Posterior vena cava (tissue), 2 donors: ENCODE results near the gene FKBP1B. TPM values are rescaled to one million over a fixed set of nuclear protein-coding genes. Genes with fewer than 3 reads are reported as not detected.
"Not testable (repeated sequence)": the region's sequence is repeated elsewhere in the genome, so short reads cannot be mapped to it uniquely, and the experiment has no call there.

Experiments
- DNase-seq: peaks from one replicate; pipeline ENCODE4 v3.0.0-alpha.2; 2020; ENCODE audit warnings: low spot score
- intact Hi-C, 2 donors: fragments of 100-400 bp; cut with DNase I; formaldehyde crosslinking; loops; one replicate each; pipeline versions ENCODE4 v1.14.1 to v1.14.2; 2022 to 2023
- total RNA-seq, 2 donors: library from RNA; stranded (reverse); fragmentation: NEBNext Ultra II Directional; extraction: Animal tissue kit (Norgen Biotek cat#: 25700); gene quantifications; one replicate each; pipeline ENCODE4 v1.2.1, GENCODE V29; 2021
- donor health status: DM: yes; HTN: yes; CAD: no.
- donor health status: DM: yes; HTN: yes; CAD: no.

The FKBP1B gene
- total RNA-seq, 2 donors from 2014 or later = 3.9 to 5.9 TPM

DNA sequence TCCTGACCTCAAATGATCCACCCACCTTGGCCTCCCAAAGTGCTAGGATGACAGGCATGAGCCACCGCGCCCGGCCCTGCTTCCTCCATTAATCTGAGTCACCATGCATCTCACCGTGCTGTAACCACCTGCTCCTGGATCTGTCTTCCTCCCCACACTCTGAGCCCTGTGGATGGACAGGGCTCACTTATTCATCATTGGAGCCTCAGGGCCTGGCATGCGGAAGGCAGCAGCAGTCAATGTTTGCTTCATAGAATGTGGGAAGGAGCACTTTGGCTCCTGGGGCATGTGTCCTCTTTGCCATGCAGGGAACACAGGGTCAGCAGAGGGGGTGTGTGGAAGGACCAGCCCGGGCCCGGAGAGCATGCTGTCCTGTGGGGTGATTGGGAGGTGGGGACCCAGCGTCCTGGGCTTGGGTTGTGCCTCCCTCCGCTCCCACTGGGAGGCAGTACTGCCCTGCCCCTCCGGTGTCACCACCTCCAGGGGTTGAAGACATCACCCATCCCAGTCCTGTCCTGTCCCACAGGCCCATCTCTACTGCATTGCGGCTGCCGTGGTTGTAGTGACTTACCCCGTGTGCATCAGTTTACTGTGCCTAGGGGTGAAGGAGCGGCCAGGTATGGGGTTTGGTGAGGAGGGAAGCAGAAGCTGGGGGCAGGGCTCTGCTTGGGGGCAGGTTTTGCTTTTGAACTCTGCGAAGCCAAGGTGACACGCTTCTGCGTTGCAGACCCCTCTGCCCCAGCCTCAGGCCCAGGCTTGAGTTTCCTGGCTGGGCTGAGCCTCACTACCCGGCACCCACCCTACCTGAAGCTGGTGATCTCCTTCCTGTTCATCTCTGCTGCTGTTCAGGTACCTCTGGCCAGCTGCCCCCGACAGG lies 28.2 kb upstream of the FKBP1B start:
- no peak for DNase-seq
- intact Hi-C loops = no loop called here

DNA sequence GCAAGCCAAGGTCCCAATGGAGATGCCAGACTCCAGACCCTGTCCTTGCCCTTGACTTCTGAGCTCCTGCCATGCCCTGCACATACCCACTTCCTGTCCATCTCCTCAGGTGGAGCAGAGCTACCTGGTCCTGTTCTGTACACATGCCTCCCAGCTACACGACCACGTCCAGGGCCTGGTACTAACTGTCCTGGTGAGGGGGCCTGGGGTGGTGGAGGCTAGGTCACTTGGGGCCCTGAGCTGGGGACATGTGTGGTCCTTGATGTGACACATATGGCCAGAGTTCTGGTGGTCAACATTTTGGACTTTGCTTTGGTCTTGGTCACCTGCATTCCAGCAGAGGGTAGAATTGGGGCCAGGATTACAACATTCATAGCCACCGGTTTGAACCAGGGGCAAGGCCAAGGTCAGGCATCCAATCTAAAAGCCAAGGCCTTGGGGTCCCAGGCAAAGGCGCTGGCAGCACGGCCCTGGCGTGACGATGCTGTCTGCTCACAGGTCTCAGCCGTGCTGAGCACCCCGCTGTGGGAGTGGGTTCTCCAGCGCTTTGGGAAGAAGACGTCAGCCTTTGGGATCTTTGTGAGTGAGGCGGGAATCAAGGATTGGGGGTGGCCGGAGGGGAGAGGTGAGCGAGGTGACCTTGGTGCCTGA lies 27.1 kb upstream of the FKBP1B start:
- no peak for DNase-seq
- intact Hi-C loops = no loop called here

DNA sequence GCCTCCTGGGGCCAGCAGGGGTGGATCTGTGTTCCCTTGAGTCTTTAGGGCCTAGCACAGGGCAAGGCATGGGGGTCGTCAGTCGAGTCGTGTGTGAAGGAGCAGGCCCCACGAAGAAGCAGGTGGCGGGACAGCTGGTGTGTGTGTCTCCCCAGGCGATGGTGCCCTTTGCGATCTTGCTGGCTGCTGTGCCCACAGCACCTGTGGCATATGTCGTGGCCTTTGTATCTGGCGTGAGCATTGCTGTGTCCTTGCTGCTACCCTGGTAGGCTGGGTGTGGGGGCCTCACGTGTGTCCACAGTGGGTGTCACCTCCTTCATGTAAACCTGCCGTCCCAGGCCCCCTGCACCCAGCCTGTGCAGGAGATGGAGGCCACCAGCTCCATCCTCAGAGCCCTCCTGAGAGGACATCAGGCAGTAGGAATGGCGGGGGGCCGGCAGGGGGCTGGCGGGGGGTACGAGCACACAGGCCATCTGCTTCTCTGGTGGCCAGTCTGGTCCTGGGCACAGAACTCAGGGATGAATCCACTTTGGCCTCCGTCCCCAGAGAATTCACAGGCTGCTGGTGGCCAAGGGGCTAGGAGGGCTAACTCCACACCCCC lies 26.5 kb upstream of the FKBP1B start:
- no peak for DNase-seq
- intact Hi-C loops = no loop called here

DNA sequence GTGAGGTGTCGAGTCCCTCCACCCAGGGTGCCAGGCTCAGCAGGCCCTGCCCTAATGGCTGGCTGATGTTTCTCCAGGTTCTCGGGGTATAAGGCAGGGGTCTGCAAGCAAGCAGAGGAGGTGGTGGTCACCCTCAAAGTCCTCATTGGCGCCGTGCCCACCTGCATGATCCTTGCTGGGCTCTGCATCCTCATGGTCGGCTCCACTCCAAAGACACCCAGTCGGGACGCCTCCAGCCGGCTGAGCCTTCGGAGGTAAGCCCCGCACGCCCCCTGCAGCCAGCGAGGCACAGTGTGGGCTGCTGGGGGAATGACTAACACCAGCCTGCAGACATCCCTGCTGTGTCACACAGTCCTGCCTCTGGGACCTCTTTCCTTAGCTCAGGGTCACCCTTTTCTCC lies 25.5 kb upstream of the FKBP1B start:
- intact Hi-C loops = no loop called here
- DNase-seq = no peak

DNA sequence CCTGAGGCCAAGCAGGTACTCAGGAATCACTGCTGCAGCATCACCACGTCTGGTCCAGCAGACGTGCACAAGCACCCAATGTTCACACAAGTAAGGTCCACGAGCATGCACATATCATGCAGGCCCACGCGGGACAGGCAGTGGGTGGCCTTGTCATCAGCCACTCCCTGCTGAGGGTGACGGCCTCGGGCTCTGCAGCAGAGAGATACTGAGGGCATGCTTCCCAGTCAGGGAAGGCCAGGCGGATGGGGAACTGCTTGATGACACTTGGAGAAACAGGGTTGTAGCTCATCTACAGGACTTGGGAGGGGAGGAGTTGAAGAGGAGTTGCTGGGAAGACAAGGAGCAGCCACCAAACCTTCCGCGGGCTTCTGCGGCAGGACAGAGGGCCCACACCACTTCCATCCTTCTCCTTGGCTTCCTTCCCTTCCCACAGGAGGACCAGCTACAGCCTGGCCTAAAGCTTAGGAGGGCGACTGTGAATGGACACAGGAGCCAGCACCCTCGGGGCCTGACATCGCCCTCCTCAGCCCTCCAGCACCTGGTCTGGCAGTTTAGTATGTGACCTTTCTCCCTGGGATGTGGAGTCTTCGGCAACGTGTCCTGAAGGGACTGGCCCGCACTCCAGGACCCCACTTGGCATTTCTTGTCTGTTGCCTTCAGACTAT lies 24.4 kb upstream of the FKBP1B start:
- intact Hi-C loops = no loop called here
- DNase-seq = no peak

DNA sequence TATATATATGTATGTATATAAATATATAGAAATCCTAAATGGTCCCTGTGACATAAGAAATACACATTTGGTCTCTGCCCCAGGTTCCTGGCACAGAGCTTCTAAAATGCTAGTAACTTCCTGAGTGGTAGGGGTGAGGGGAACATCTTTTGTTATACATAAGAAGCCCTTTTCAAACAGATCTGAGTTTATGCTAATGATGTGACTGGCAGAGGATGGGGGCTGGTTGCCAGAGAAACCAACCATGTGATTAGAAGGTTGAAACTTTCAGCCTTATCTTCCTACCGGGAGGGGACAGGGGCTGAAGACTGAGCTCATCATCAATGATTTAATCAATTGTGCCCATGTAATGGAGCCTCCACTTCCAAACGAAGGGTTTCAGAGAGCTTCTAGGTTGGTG lies 23.3 kb upstream of the FKBP1B start:
- intact Hi-C loops = no loop called here
- no peak for DNase-seq

DNA sequence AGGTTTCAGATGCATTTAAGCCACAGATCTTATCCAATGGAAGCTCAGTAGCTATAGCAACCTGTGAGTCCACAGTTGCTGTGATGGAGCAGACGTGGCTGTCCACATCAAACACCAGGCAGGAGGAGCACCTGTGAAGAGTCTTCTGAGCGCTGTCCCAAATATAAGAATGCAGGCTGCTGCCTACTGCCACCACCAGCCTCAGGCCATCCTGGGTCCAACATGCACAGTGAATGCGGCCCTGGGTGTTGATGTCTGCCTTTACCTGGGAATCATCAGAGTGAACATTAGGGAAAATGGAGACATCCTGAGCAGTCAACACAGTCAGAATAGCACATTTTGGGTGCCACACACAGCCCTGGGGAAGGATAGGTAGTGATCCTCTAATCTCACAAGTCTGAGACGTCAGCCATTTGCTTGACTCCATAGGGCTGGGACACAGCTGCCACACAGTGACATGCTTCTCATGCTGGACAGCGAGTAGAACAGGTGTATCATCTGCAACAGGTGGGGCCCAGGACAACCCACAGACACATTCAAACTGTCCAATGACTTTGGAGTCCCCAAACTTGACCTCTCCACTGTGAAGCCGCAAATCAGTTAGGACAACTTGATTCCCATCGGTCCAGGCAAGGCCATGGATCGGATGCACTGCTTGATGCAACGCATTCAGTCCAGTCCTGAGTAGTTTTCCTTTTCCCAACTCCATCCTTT lies 10.6 kb upstream of the FKBP1B start:
- no peak for DNase-seq

DNA sequence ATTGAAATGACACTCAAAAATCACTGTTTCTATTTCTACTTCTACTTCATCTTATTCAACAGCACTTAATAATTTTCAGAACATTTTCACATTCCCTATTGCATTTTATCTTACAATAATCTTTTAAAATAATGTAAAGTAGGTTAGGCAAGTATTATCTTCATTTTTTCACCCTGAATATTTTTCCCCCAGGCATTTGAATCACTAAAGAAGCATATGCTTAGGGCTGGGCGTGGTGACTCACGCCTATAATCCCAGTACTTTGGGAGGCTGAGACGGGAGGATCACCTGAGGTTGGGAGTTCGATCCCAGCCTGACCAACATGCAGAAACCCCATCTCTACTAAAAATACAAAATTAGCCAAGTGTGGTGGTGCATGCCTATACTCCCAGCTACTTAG lies 9.0 kb upstream of the FKBP1B start:
- DNase-seq = no peak
- intact Hi-C loops = no loop called here

More for the DNA sequence above, 10.6 kb upstream of the FKBP1B start:
- intact Hi-C loops = no loop called here

DNA sequence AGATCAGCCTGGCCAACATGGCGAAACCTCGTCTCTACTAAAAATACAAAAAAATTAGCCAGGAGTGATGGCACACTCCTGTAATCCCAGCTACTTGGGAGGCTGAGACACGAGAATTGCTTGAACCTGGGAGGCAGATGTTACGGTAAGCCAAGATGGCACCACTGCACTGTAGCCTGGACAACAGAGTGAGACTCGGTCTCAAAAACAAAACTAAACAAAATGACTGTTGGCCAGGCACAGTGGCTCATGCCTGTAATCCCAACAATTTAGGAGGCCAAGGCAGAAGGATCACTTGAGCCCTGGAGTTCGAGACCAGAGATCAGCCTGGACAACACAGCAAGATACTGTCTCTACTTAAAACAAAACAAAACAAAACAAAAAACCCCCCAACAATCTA lies 6.4 kb upstream of the FKBP1B start:
- DNase-seq, intact Hi-C loops: not testable (repeated sequence)

DNA sequence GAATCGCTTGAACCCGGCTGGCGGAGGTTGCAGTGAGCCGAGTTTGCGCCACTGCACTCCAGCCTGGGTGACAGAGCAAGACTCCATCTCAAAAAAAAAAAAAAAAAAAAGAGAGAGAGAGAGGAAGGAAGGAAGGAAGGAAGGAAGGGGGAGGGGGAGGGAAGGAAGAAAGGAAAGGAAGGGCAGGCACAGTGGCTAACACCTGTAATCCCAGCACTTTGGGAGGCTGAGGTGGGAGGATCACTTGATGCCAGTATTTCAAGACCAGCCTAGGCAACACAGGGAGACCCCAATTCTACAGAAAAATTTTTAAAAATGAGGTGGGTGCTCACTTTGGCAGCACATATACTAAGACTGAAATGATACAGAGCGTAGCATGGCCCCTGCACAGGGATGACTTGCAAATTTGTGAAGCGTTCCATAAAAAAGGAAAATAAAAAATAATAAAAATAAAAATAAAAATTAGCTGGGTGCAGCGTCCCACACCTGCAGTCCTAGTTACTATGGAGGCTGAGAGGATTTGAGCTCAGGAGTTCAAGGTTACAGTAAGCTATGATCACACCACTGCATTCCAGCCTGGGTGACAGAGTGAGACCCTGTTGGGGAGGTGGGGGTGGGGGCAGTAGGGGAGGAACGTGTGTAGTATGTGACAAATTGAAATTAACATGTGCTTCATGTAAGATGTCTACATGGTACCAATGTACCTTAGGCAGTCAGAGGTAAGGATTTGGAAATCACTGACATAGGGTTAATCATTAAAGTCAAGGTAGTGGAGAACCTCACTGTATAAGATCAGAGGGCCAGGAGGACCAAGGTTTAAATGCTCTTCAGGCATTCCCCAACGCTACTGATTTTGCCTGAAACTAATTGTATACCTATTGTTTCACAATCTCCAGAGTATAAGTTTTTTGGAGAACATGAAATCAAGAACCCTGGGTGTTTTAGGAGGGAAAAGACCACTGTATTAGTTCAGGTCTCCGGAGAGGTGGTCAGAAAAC lies 3.7 kb upstream of the FKBP1B start:
- intact Hi-C loops = no loop called here
- DNase-seq = no peak

DNA sequence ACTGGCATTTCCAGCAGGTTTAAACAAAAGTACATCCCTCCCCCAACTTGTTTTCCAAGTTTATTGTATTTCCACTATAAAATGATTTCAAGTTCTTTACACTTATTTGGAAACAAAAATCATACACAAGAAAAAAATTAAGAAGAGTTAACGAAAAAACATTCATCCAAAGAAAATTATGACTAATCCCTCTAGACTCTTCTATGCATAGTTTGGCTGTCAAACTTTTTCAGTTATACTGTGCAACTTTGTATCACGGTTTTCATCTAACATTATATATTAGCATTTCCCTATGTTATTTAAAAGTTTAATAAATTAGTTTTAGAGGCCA lies 3.0 kb upstream of the FKBP1B start:
- intact Hi-C loops = no loop called here
- no peak for DNase-seq

DNA sequence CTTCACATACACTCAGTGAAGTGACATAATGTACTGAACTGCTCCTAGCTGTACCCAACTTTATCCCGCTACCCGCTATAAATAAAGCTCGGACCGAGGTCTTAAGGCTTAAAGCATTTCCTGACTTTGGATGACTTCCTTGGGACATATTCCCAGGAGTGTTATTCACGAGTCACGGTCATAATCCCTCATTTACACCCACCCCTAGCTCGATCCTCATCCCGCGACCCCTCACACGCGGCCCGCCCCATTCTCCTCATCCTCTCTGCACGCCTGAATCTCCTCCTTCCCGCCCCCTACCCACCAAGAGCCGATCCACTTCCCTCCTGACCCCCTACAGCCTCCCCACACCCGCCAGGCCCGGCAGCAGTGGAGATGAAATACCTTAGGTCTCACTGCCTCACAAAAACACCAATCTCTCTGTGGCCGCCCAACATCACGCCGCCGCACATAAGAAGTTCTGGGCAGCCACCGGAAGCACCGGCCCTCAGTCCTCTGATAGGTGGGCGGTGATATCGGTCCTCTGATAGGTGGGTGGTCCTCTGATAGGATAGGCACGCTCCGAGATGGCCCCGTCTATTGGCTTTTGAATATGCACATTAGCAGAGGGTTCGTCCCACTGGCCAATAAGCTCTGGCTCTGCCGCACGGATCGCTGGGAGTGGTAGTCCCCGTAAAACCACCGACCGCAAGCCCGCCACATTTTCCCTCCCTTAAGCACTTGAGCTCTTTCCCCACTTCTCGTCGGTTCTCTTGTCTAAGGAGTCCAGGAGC lies 2.4 kb upstream of the FKBP1B start, which contains the start of gene WDCP:
WDCP (minus strand) TSS at position 462 of the 773 bp plus-strand sequence. CDS start 7,897 bp downstream, outside the sequence.
- intact Hi-C loops = no loop called here
- peak; percentile 98 for DNase-seq

DNA sequence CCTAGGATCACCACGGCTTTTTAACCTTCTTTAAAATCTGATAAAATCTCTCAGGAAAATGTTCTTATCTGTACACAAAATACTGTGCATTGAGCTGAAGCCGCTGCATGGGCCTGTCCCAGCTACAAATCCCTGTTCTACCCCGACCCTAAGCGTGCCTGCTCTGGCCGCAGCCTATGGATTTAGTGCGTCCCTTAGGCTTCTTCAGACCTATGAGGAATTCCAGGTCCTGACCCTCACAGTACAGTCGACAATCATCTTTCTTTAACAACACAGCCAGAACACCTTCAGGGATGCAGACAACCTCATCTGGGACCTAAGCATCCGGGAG lies 1.9 kb upstream of the FKBP1B start:
- intact Hi-C loops = no loop called here
- DNase-seq = no peak

DNA sequence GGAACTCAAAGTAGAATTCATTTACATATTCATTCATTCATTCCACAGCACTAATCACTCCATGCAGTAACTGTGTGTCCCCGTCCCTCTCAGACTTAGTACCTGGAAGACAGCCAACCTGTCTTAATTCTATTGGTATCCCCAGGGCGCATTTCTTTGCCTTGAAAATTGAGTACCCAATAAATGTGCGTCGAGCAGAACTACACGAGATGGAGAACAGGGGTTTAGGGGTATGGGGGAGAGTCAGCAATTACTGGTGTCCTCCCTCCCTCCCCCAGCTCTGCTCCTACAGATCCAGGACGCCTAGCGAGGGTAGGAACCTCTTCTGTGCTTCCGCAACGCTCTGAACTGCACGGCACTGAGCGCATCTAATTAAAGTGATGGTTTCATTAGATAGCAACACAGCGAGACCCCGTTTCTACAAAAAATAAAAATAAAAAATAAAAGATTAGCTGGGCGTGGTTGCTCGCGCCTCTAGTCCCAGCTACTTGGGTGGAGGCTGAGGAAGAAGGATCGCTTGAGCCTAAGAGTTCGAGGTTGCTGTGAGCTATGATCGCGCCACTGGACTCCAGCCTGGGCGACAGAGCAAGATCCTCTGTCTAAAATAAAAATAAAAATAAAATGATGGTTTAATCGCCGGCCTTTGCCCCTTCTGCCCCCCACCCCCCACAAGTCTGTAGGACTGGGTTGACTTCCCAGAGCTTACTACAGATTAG lies 614 bp upstream of the FKBP1B start:
- DNase-seq = no peak
- intact Hi-C loops = no loop called here

DNA sequence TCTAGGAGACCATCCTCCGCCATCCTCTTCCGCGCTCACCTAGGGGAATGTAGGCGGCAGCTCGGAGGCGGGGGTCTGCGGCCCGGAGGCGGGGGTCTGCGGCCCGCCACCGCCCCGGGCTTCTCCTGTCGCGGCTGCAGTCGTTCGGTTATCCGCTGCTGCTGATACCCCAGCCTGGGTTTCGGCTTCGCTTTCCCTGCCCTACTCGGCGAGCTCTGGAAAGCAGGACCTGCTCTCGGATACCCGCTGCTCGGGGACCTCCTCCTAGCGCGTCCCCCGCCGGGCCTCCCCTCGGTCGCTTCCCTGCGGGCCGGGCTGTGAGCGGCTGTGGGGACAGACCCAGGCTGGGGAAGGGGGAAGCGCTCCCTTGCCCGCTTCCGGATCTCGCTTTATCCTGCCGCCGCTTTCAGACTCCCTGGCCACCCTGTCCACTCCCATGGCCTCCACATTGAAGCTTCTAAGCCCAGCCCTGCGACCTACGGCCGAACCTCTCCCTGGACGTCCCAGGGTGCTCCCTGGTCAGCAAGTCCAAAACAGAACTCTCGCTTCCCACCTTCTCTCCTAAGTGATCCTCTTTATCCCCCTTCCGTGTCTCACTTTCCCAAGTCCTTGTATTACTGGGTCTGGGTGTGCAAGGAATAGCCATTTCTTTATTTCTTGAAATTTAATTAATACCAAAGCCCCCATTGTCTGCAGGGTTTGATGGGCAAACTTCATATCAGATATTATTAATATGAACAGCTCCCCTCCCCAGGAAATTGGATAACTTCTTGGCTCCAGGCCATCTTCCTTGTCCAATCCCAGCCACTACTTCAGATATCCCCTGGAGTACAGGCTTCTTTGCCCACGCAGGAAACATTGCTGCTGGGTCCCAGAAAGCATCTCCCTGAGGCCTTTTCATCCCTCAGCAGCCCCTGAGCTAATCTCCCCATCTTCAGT lies 769 bp downstream of the FKBP1B start:
- no peak for DNase-seq
- intact Hi-C loops = no loop called here

DNA sequence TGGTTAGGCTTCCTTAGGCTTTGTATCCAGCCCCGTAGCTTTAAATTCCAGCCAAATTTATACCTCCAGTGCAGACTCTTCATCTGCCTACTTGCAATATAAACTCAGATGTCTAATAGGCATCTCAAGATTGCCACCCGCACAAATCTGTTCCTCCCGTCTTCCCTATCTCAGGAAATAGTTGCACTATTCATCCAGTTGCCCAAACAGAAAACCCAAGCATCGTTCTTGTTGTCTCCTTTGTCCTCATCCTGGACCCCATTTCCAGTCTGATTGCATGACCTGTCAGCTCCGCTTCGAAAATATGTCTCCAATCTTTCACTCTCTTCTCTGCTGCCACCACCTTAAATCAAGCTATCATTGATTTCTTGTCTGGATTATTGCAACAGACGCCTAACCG lies 2.3 kb downstream of the FKBP1B start:
- no peak for DNase-seq
- intact Hi-C loops = no loop called here
